Lung (tissue), 12 donors: Measurements from ENCODE around the gene SLC35C1. TPM values are rescaled to one million over a fixed set of nuclear protein-coding genes. Genes with fewer than 3 reads are reported as not detected.

ENCODE experiments used
- ATAC-seq: fragments of 200-7000 bp; cut with Tn5 transposase; one replicate; pipeline ENCODE4 v1.9.1; 2020; ENCODE audit warnings: moderate number of reproducible peaks; ENCODE audit not compliant: insufficient read depth, low FRiP score
- DNase-seq, 3 donors: peaks; one replicate each; pipeline ENCODE4 v3.0.0-alpha.2; 2013 to 2017
- H3K27ac ChIP-seq, 2 donors: one replicate each; pipeline ENCODE4 v1.5.1; 2013; ENCODE audit warnings: mild to moderate bottlenecking in 2 of 2, moderate library complexity in 2 of 2, control low read depth in 1 of 2, inconsistent platforms in 1 of 2, low read depth in 1 of 2, low read length in 1 of 2
- H3K27me3 ChIP-seq, 3 donors: one replicate each; pipeline ENCODE4 v1.5.1; 2013; ENCODE audit warnings: low read length in 2 of 3; ENCODE audit not compliant: control insufficient read depth in 3 of 3, insufficient read depth in 3 of 3
- H3K36me3 ChIP-seq, 4 donors: one replicate each; pipeline ENCODE4 v1.5.1; 2013; ENCODE audit warnings: low read length in 4 of 4, mild to moderate bottlenecking in 1 of 4, moderate library complexity in 1 of 4; ENCODE audit not compliant: control insufficient read depth in 4 of 4, insufficient read depth in 4 of 4
- H3K4me1 ChIP-seq, 5 donors: one replicate each; pipeline ENCODE4 v1.5.1; 2013; ENCODE audit warnings: low read length in 5 of 5, mild to moderate bottlenecking in 2 of 5, moderate library complexity in 1 of 5; ENCODE audit not compliant: control insufficient read depth in 5 of 5, insufficient read depth in 5 of 5
- H3K4me3 ChIP-seq: one replicate; pipeline ENCODE4 v1.5.1; 2013; ENCODE audit warnings: mild to moderate bottlenecking, control low read depth, moderate library complexity
- H3K9ac ChIP-seq, 2 donors: one replicate each; pipeline ENCODE4 v1.5.1; 2013; ENCODE audit warnings: low read length in 2 of 2, control low read depth in 1 of 2; ENCODE audit not compliant: insufficient read depth in 1 of 2
- H3K9me3 ChIP-seq, 4 donors: one replicate each; pipeline ENCODE4 v1.5.1; 2013; ENCODE audit warnings: low read length in 3 of 4, mild to moderate bottlenecking in 1 of 4, moderate library complexity in 1 of 4; ENCODE audit not compliant: control insufficient read depth in 4 of 4, insufficient read depth in 3 of 4
- WGBS, 2 donors: extraction: QIAGEN DNeasy Blood & Tissue Kit; methylation state at CpG; one replicate each; pipeline ENCODE4 v1.1.7; 2013; 5-methylcytosine and 5-hydroxymethylcytosine counted together
- polyA plus RNA-seq, 2 donors: library from polyadenylated mRNA; stranded (reverse); fragments of 200-250 nt; gene quantifications; one replicate each; pipeline ENCODE4 v1.2.1, GENCODE V29; 2013
- total RNA-seq, 2 donors: library from RNA; depleted of rRNA in 1 of 2; stranded (reverse); fragments of >200 nt in 1 of 2; gene quantifications; one replicate each; pipeline ENCODE4 v1.2.1, GENCODE V29; 2014 to 2021
- TF ChIP-seq, protein P1 (sequence below): IDR thresholded peaks from 2 replicates; pipeline ENCODE4 v1.5.1; 2012; ENCODE audit warnings: mild to moderate bottlenecking; ENCODE audit errors: control extremely low read depth, extremely low read depth
- donor health status: control.
- donor health status: control.
- donor health status: Bipolar disorder and iron deficiency.
- donor health status: healthy.
- donor health status: DM: yes; HTN: yes; CAD: no.

Gene SLC35C1
- total and polyA plus RNA-seq, 4 donors, result 5.4 to 35.9 (median 24.1) TPM

DNA sequence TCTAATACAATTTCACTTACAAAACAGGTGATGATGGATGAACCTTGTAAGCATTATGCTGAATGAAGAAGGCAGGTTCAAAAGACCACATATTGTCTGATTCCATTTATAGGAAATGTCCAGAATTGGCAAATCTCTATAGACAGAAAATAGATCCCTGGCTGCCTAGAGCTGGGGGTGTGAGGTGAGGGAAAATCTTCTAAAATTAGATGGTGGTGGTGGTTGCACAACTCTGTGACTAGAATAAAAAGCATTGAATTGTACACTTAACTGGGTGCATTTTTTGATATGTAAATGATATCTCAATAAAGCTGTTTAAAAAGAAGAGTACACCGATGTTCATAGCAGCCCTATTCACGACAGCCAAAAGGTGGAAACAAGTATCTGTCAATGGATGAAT lies 25.6 kb downstream of the SLC35C1 start:
- TF ChIP-seq, protein P1, sequence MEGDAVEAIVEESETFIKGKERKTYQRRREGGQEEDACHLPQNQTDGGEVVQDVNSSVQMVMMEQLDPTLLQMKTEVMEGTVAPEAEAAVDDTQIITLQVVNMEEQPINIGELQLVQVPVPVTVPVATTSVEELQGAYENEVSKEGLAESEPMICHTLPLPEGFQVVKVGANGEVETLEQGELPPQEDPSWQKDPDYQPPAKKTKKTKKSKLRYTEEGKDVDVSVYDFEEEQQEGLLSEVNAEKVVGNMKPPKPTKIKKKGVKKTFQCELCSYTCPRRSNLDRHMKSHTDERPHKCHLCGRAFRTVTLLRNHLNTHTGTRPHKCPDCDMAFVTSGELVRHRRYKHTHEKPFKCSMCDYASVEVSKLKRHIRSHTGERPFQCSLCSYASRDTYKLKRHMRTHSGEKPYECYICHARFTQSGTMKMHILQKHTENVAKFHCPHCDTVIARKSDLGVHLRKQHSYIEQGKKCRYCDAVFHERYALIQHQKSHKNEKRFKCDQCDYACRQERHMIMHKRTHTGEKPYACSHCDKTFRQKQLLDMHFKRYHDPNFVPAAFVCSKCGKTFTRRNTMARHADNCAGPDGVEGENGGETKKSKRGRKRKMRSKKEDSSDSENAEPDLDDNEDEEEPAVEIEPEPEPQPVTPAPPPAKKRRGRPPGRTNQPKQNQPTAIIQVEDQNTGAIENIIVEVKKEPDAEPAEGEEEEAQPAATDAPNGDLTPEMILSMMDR, result no peak
- Histone ChIP-seq H3K4me1 (no peaks in the 10 kb centered on the region), H3K36me3 (no peaks in the 10 kb centered on the region), H3K9me3 (no peaks in the 10 kb centered on the region), H3K27ac (no peak overlapping the region), H3K9ac (no peak overlapping the region), H3K4me3 (no peak overlapping the region), H3K27me3 (no peaks in the 10 kb centered on the region)
- no peak for DNase-seq
- 85 to 97% methylated on average over 2 of the region's 2 CpGs for WGBS, 2 donors
- ATAC-seq, result no peak

DNA sequence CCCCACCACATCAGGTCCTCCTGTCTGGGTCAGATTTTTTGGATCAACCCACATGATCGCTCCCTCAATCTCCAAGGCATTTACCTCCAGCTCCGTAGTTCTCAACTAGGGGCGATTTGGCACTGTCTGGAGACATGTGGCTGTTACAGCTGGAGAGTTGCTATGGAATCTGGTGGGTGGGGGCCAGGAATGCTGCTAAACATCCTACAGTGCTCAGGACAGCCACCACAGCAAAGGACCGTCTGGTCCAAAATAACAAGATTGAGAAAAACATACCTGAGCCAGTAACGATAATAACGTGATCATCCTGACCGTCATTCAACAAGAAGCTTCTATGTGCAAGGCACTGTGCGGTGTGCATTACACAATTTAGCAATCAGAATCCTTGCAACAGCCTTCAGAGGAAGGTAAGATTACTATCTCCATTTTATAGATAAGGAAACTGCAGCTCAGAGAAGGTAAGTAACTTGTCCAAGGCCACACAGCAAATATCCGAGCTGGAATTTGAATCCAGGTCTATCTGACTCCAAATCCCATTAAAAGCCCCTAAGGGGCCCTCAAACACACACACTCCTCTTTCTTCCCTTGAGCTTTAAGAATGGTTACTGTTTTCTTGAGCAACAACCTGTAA lies 28.0 kb downstream of the SLC35C1 start:
- H3K27me3 ChIP-seq, result no peaks in the 10 kb centered on the region
- TF ChIP-seq, protein P1, result no peak
- no peaks in the 10 kb centered on the region for H3K4me1 ChIP-seq
- H3K27ac ChIP-seq, result no peak overlapping the region
- H3K36me3 ChIP-seq, result no peaks in the 10 kb centered on the region
- WGBS, 2 donors, result 84 to 87% methylated on average over 9 of the region's 9 CpGs
- H3K9me3 ChIP-seq, result no peaks in the 10 kb centered on the region
- H3K4me3 ChIP-seq, result no peak overlapping the region
- ATAC-seq (no peak), DNase-seq (no peak)
- H3K9ac ChIP-seq, result no peak overlapping the region

DNA sequence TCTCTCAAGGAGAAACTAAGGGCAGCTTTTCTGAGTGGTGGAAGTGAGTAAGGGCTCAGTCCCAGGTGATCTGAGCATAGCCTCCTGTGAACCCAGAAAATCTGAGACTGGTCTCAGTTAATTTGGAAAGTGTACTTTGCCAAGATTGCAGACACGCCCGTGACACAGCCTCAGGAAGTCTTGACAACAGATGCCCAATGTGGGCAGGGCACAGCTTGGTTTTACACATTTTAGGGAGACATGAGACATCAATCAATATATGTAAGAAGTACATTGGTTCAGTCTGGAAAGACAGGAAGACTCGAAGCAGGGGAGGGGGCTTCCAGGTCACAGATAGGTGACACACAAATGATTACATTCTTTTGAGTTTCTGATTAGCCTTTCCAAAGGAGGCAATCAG lies 28.8 kb downstream of the SLC35C1 start:
- Histone ChIP-seq H3K27ac (no peak overlapping the region), H3K36me3 (no peaks in the 10 kb centered on the region), H3K9ac (no peak overlapping the region), H3K4me1 (no peaks in the 10 kb centered on the region), H3K4me3 (no peak overlapping the region), H3K27me3 (no peaks in the 10 kb centered on the region), H3K9me3 (no peaks in the 10 kb centered on the region)
- 53 to 60% methylated on average over 3 of the region's 3 CpGs for WGBS, 2 donors
- DNase-seq (no peak), ATAC-seq (no peak)
- TF ChIP-seq, protein P1, result no peak

DNA sequence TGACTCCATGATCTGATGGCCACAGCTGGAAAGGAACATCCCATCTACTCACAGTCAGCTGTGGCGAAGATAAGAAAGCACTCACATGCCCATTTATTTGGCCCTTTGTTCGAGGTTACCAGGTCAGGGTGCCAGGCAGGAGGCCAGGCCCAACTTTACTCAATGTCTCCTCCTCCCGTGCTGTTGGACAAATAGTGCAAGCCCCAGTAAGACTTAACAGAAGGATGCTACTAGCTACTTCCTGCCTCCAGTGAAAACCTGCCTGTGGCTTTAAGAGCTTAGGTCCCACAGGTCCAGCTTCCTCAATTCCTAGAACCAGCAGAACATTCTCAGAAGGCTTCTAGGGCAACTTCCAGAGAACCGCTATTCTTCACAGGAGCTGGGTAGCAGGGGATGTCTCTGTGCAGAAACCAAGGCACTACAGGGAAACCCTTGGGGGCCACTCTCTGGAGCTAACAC lies 29.4 kb downstream of the SLC35C1 start:
- H3K36me3 ChIP-seq, result no peaks in the 10 kb centered on the region
- TF ChIP-seq, protein P1, result no peak
- no peak overlapping the region for H3K4me3 ChIP-seq
- H3K9ac ChIP-seq, result no peak overlapping the region
- no peak overlapping the region for H3K27ac ChIP-seq
- peak; percentile 2 for ATAC-seq
- WGBS, 2 donors, result 42 to 58% methylated on average over 4 of the region's 4 CpGs
- H3K9me3 ChIP-seq, result no peaks in the 10 kb centered on the region
- no peaks in the 10 kb centered on the region for H3K4me1 ChIP-seq
- no peak for DNase-seq
- H3K27me3 ChIP-seq, result no peaks in the 10 kb centered on the region
